NCI-H460 (cell line): Measurements from ENCODE around the gene CLIC4. TPM values are rescaled to one million over a fixed set of nuclear protein-coding genes. Genes with fewer than 3 reads are reported as not detected.

Experiments used
- DNase-seq: peaks from one replicate; pipeline ENCODE4 v3.0.0-alpha.2; 2016; ENCODE audit warnings: low read depth; ENCODE audit errors: extremely low read depth
- total RNA-seq: library from RNA; depleted of rRNA; stranded (reverse); fragments of >200 nt; shearing (Covaris generic); gene quantifications from 2 replicates; pipeline ENCODE4 v1.2.3, GENCODE V29; 2014

CLIC4 gene
- total RNA-seq, 1 experiment from 2014 or later: 170 TPM

- no peak for DNase-seq
Measured at GRCh38 chr1:24853649-24854048, 108.4 kb downstream of the CLIC4 start.

GRCh38 chr1:24855474-24855873 lies 110.2 kb downstream of the CLIC4 start:
- DNase-seq: no peak

- DNase-seq: no peak
Measured at GRCh38 chr1:24856787-24857506, 111.7 kb downstream of the CLIC4 start.

- DNase-seq: no peak
Measured at GRCh38 chr1:24857507-24858133, 112.4 kb downstream of the CLIC4 start.

GRCh38 chr1:24858277-24858676 lies 113.0 kb downstream of the CLIC4 start:
- DNase-seq: no peak

GRCh38 chr1:24859063-24860010 lies 114.1 kb downstream of the CLIC4 start:
- DNase-seq: no peak

- no peak for DNase-seq
Measured at GRCh38 chr1:24860841-24861240, 115.6 kb downstream of the CLIC4 start.

- DNase-seq: no peak
Measured at GRCh38 chr1:24861821-24862727, 116.8 kb downstream of the CLIC4 start.

- DNase-seq: no peak
Measured at GRCh38 chr1:24862775-24863483, 117.7 kb downstream of the CLIC4 start.

- DNase-seq: no peak
Measured at GRCh38 chr1:24864370-24864777, 119.1 kb downstream of the CLIC4 start.

GRCh38 chr1:24865168-24865567 lies 119.9 kb downstream of the CLIC4 start:
- no peak for DNase-seq

GRCh38 chr1:24865587-24865986 lies 120.3 kb downstream of the CLIC4 start:
- no peak for DNase-seq

- DNase-seq: no peak
Measured at GRCh38 chr1:24866211-24867083, 121.2 kb downstream of the CLIC4 start.

- DNase-seq: no peak
Measured at GRCh38 chr1:24867084-24867870, 122.0 kb downstream of the CLIC4 start.

GRCh38 chr1:24868016-24868875 lies 123.0 kb downstream of the CLIC4 start:
- DNase-seq: no peak

- no peak for DNase-seq
Measured at GRCh38 chr1:24870551-24871195, 125.4 kb downstream of the CLIC4 start.
